Effector memory CD4-positive, alpha-beta T cell (primary cell): Measurements from ENCODE around the gene GATA1.

ENCODE experiments used
- DNase-seq, 3 donors: peaks; one replicate each; pipeline ENCODE4 v3.0.0-alpha.2; 2020
- H3K27ac ChIP-seq: 2 replicates; pipeline ENCODE4 v1.7.0; 2013; ENCODE audit warnings: mild to moderate bottlenecking, low read length, moderate library complexity; ENCODE audit not compliant: insufficient read depth, poor library complexity, severe bottlenecking
- H3K27me3 ChIP-seq: replicated peaks from 2 replicates; pipeline ENCODE4 v1.7.0; 2013; ENCODE audit warnings: mild to moderate bottlenecking, low read length; ENCODE audit not compliant: insufficient read depth, control insufficient read depth, poor library complexity, severe bottlenecking
- H3K36me3 ChIP-seq: 2 replicates; pipeline ENCODE4 v1.7.0; 2013; ENCODE audit warnings: mild to moderate bottlenecking, low read length, moderate library complexity; ENCODE audit not compliant: control insufficient read depth, insufficient read depth
- H3K4me1 ChIP-seq: 2 replicates; pipeline ENCODE4 v1.7.0; 2013; ENCODE audit warnings: low read length, mild to moderate bottlenecking; ENCODE audit not compliant: control insufficient read depth, insufficient read depth, poor library complexity, severe bottlenecking
- H3K4me3 ChIP-seq: 2 replicates; pipeline ENCODE4 v1.7.0; 2013; ENCODE audit warnings: low read length, low read depth, mild to moderate bottlenecking; ENCODE audit not compliant: insufficient read depth, poor library complexity, severe bottlenecking
- H3K9me3 ChIP-seq: 2 replicates; pipeline ENCODE4 v1.7.0; 2013; ENCODE audit warnings: mild to moderate bottlenecking, low read length, moderate library complexity; ENCODE audit not compliant: control insufficient read depth
- total RNA-seq, 3 donors: gene quantifications; one replicate each; lab custom pipeline; 2026; lab: John Stamatoyannopoulos, UW

The GATA1 gene
- 0 reads per million in 3 donors for total RNA-seq

DNA sequence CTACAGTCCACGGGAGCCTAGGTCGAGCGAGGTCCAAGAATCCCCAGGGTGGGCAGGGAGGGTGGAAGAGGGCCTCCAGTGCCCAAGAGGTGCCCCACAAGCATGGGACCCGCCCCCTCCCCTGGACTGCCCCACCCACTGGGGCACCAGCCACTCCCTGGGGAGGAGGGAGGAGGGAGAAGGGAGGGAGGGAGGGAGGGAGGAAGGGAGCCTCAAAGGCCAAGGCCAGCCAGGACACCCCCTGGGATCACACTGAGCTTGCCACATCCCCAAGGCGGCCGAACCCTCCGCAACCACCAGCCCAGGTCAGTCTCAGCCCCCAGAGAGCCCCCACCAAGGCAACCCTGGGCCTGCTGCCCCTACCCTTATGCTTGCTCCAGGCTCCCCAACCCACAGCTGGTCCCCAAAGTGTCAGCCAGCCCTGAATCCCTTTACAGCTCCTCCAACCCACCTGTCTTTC is at the start of gene GATA1:
Gene GATA1 (plus strand): TSS at position 250 of the 460 bp plus-strand sequence. CDS start 4,520 bp downstream, outside the sequence.
- H3K4me1 ChIP-seq, result no peaks in the 10 kb centered on the region
- H3K27ac ChIP-seq, result no peak within 1 kb of the TSS
- H3K36me3 ChIP-seq, result no peaks in the 10 kb centered on the region
- no peaks in the 10 kb centered on the region for H3K9me3 ChIP-seq
- no peak for DNase-seq
- H3K27me3 ChIP-seq, result no peaks in the 10 kb centered on the region
- H3K4me3 ChIP-seq, result no peak within 1 kb of the TSS

DNA sequence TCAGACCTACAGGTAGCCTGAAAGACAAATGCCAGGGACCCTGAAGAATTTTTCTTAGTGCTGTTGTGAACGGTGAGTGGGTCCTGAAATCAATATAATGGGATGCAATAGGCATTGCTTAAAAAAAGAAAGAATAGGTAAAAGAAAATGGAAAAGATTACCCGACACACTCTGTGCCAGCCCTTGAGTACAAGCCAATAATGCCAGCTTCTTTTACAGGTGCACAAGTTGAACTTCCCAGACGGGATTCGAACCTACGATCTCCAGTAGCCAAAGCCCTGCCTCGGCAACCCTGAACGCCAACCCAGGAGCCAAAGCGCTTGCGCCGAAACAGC is 49.5 kb upstream of the GATA1 start:
- H3K9me3 ChIP-seq, result no peaks in the 10 kb centered on the region
- no peak for DNase-seq
- H3K4me3 ChIP-seq, result no peak overlapping the region
- H3K4me1 ChIP-seq, result peaks cover 4% of the 10 kb centered on the region
- peak overlapping the region; percentile 84 for H3K27ac ChIP-seq
- H3K27me3 ChIP-seq, result no peaks in the 10 kb centered on the region
- no peaks in the 10 kb centered on the region for H3K36me3 ChIP-seq

DNA sequence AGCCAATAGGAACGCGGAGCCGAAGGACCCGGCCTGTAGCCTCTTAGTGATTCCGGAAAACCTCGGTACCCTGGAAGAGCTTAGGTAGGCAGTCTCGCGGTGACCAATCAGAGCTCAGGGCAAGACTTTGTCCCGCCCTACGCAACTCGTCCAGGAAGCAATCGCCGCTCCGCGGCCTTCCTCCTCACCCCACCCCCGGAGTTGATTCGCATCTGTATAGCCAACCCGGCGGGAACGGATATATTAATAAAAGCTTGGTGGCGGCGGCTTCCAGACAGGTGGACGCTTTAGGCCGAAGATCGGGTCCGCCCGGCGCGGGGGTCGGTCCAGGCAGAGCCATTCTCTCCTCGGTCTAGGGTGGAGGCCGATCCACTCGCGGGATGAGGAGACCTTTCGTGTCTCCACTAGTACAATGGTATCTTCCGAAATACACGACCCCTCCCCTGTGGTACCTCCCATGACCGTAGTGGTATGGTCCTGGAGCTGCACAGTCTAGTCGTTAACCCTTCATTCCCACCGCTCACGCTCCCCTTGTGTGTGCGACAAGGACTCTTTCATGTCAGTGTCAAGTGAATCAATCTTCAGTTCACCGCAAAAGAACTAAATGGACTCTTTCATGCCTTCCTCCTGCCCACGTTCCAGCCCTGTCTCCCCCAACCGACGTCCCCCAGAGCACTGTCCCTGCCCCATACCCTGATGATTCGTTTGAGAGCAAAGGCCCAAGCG is 49.0 kb upstream of the GATA1 start:
- Histone ChIP-seq H3K9me3 (no peaks in the 10 kb centered on the region), H3K36me3 (no peaks in the 10 kb centered on the region), H3K4me3 (peak overlapping the region; percentile 48), H3K4me1 (peaks cover 4% of the 10 kb centered on the region), H3K27me3 (no peaks in the 10 kb centered on the region), H3K27ac (peak overlapping the region; percentile 84)
- DNase-seq, result peak; percentile 79 to 84 (median 80)

DNA sequence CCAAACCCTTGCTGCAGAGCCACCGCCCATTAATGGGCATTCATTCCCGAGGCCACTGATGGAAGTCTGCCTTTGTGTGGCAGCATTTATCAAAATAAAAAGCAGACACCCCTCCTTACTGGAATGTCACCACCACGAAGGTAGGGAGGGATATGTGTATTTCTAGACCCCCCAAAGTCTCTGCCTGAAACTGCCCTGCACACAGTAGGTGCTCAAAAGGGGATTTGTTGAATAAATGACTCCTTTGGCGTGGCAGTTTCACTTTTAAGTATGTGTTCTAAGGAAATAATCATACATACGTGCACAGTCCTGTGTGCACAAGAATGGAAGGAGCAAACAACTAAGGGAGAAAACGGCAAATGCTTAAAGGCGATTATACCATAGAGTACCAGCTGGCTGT is 48.5 kb upstream of the GATA1 start:
- Histone ChIP-seq H3K9me3 (no peaks in the 10 kb centered on the region), H3K4me1 (peaks cover 4% of the 10 kb centered on the region), H3K4me3 (peak overlapping the region; percentile 48), H3K27ac (peak overlapping the region; percentile 84), H3K36me3 (no peaks in the 10 kb centered on the region), H3K27me3 (no peaks in the 10 kb centered on the region)
- DNase-seq, result no peak

DNA sequence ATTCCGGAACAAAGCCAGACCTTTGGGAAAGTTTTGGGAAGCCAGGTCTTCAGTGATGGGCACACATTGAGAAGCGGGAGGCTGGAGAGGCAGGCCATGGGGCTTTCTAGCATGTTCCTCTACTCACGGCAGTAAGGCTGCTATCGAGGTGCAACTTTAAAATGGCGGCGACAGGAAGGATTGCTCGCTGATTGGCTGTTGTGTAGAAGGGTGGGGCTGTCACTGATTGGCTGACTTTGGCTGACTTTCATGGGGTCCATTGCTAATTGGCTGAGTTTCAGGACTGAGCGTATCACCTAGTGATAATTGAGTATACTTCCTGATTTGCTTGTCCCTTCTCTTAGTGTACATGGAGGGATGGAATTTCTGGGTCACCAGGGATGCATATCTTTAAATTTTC is 44.6 kb upstream of the GATA1 start:
- Histone ChIP-seq H3K9me3 (no peaks in the 10 kb centered on the region), H3K27me3 (no peaks in the 10 kb centered on the region), H3K27ac (no peak overlapping the region), H3K36me3 (no peaks in the 10 kb centered on the region), H3K4me3 (no peak overlapping the region), H3K4me1 (peaks cover 4% of the 10 kb centered on the region)
- no peak for DNase-seq

DNA sequence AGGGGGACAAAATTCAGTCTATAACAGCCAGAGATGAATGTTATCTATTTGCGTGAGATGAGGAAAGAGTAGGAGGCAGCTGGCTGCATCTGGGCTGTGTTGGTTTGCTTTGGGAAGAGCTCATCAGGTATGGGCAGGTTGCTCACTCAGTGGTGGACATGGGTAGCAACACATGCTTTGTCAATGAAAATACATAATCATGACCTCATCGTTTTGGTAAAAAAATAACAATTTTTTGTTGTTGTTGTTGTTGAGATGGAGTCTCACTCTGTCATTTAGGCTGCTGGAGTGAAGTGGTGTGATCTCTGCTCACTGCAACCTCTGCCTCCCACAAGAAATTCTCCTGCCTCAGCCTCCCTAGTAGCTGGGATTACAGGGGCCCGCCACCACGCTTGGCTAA is 41.2 kb upstream of the GATA1 start:
- H3K9me3 ChIP-seq, result no peaks in the 10 kb centered on the region
- no peak overlapping the region for H3K27ac ChIP-seq
- DNase-seq, result no peak
- no peaks in the 10 kb centered on the region for H3K36me3 ChIP-seq
- H3K27me3 ChIP-seq, result no peaks in the 10 kb centered on the region
- no peaks in the 10 kb centered on the region for H3K4me1 ChIP-seq
- no peak overlapping the region for H3K4me3 ChIP-seq

DNA sequence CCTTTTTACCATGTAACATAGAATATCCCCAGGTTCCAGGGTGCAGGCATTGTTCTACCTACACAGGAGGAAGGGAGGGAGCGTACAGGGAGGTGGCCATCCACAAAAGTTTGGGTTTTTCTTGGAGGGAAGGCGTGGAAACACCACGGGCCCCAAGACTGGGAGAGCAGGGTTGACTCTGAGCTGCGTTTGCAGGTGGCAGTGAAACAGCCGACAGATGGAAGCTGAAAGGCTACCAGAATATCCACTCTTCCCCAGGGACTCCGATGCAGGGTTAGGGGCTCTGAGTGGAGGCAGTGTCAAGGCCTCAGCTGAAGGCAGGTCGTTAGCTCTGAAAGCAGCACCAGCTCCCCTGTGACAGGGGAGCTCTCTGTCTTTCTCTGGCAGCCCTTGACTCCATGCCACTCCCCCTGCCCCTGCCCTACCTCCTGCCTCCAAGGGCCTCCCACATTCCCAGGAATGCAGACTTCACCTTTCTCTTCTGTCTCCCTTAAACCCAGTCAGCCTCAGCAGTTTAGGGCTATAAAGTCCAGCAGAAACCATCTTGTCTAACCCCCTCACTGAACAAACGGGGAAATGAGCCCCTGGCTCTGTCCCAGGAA is 38.9 kb upstream of the GATA1 start:
- Histone ChIP-seq H3K9me3 (no peaks in the 10 kb centered on the region), H3K27ac (no peak overlapping the region), H3K27me3 (no peaks in the 10 kb centered on the region), H3K36me3 (no peaks in the 10 kb centered on the region), H3K4me1 (no peaks in the 10 kb centered on the region), H3K4me3 (no peak overlapping the region)
- DNase-seq, result no peak

DNA sequence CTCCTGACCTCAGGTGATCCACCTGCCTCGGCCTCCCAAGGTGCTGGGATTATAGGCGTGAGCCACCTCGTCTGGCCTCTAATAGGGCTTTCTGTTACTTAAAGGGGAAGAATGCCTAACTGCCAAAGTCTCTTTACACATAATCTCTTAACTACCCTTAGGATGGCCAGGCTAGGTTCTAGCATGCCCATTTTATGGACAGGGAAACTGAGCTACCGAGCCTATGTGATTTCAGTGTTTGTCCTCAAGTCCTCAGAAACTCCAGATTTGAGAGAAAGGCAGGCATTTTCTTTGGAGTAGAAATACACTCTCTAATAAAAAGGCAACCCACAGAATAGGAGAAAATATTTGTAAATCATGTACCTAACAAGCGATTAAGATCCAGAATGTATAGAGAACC is 37.2 kb upstream of the GATA1 start:
- no peak for DNase-seq
- H3K27ac ChIP-seq, result no peak overlapping the region
- no peak overlapping the region for H3K4me3 ChIP-seq
- H3K27me3 ChIP-seq, result no peaks in the 10 kb centered on the region
- H3K9me3 ChIP-seq, result no peaks in the 10 kb centered on the region
- no peaks in the 10 kb centered on the region for H3K4me1 ChIP-seq
- H3K36me3 ChIP-seq, result no peaks in the 10 kb centered on the region

DNA sequence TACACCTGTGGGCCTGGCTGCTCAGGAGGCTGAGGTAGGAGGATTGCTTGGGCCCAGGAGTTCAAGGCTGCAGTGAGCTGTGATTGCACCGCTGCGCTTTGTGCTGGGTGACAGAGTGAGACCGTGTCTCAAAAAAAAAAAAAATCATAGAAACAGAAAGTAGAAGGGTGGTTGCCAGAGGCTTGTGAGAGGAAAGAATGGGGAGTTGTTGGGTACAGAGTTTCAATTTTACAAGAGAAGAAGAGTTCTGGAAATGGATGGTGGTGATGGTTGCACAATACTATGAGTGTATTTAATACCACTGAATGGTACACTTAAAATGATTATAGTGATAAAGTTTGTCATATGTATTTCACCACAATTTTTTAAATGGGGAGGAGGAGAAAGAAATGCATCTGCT is 35.0 kb upstream of the GATA1 start:
- Histone ChIP-seq H3K27me3 (no peaks in the 10 kb centered on the region), H3K4me1 (no peaks in the 10 kb centered on the region), H3K9me3 (no peaks in the 10 kb centered on the region), H3K27ac (no peak overlapping the region), H3K36me3 (no peaks in the 10 kb centered on the region), H3K4me3 (no peak overlapping the region)
- DNase-seq, result no peak

DNA sequence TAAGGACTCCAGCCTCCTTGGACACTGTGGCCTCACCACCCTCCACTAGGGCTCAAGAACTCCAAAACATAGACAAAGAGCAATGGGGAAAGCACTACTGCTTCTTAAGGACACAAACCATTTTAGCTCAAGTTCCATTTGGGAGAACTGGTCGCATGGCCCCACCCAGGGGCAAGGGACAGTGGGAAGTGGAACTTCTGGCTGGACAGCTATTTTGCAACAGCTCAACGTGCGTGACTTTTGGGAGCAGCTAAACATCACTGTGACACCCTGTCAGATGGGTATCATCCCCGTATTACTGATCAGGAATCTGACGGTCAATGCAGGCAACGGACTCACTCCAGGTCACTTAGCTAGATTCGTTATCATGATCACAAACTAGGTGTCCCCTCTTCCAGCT is 33.9 kb upstream of the GATA1 start:
- Histone ChIP-seq H3K4me3 (no peak overlapping the region), H3K4me1 (no peaks in the 10 kb centered on the region), H3K27me3 (no peaks in the 10 kb centered on the region), H3K36me3 (no peaks in the 10 kb centered on the region), H3K27ac (no peak overlapping the region), H3K9me3 (no peaks in the 10 kb centered on the region)
- DNase-seq, result no peak
